ENCODE measurements around the gene PRPF19.

PRPF19 gene

DNA sequence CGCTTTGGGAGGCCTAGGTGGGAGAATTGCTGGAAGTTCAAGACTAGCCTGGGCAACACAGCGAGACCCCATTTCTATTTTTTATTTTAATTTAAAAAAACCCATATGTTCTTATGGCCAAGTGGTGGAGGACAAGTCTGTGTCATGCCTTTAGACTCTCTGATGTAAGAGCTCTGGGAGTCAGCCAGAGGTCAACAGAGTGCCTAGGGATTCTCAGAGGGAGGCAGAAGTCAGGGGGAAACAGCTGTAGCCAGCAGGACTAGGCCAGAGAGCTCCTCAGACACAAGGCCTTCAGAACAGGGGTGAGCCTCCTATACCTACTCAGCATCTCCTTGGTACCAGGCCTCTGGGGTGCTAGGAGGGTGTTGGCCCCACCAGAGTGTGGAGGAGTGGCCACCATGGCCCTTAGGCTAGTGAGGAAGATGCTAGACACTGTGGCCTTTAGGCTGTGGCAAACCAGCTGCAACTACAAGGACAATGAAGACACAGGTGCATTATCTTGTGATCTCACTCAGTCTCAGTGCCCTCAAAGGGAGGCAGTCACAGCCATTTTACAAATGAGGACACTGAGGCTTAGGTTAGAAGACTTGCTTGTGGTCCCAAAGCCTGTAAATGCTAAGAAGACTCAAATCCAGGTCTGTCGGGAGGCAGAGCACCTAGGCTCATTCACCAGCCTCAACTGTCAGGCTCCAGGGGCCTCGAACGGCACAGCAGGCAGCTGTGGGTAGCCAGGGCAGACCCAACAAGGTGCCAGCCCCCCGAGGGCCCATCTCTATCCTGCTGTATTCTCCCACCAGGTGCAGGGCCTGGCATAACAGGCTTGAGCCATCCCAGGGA is 34.0 kb downstream of the PRPF19 start:
- DNase-seq, result no peak

DNA sequence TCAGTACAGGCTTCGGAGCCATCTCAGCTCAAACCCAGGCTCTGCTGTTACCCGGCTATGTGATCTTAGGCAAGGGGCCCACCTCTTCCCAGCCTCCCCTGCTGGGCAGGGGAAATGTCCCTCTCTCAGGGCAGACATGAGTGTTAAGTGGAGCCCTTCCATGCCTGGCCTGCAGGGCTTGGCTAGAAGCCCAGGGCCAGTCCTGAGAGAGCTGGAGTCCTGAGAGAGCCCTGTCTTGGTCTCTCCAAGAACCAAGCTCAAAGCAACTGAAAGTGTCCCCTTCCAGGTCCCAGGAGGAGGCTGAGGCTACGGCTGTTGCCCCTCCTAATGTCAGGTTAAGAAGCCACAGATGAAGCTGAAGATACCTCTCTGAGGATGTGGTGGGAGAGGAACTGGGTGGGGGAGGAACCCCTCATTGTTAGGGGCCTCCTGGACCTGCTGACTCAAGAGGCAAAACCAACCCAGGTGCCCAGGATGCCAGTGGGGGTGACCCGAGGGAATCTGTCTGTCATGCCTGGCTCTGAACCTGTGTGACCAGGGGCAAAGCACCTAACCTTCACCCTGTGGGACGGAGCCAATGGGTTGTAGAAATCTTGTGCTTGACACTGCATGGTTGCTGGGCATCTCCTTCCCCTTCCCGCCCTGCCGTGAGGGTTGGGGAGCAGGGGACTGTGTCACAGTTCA is 34.9 kb downstream of the PRPF19 start:
- DNase-seq, result no peak

DNA sequence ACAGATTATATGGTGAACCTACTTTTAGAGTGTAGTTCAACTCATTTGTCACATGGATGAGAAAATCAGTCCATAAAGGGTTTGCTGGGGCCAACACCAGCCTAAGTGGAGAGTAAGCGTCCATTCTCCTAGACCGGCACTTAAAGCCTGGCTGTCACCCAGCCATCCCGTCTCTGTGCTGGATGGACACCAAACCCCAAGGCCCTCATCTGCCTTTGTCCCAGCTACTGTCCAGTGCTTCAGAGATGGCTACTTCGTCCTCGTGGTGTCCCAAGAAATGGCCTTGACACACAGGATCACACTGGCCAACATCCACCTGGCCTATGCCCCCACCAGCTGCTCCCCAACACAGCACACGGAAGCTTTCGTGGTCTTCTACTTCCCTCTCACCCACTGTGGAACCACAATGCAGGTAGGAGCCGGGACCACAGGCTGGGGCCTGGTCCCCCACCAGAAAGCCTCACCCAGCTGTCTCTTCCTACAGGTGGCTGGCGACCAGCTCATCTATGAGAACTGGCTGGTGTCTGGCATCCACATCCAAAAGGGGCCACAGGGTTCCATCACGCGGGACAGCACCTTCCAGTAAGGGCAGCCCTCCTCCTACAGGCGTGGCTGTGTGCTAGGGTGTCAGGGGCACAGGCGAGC is 35.5 kb downstream of the PRPF19 start:
- no peak for DNase-seq

DNA sequence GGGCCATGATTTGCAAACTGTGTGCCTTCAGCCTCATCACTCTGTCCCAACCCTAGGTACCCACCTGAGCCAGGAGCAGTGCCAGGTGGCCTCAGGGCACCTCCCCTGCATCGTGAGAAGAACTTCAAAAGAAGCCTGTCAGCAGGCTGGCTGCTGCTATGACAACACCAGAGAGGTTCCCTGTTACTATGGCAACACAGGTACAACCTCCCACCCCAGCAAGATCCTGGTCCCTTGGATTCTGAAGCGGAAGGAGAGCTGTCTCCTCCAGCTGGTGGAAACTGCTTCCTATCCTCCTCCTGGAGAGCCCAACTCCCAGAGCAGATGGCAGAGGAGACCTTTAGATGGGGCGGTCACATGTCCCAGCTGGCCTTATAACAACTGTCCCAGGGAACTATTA is 36.1 kb downstream of the PRPF19 start:
- DNase-seq, result no peak

DNA sequence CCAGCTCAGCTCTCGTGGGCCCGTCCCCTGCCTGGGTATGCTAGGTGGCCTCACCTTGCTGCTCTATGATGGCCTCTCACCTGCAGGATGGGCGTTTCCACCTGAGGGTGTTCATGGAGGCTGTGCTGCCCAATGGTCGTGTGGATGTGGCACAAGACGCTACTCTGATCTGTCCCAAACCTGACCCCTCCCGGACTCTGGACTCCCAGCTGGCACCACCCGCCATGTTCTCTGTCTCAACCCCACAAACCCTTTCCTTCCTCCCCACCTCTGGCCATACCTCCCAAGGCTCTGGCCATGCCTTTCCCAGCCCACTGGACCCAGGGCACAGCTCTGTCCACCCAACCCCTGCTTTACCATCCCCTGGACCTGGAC is 36.9 kb downstream of the PRPF19 start:
- no peak for DNase-seq

DNA sequence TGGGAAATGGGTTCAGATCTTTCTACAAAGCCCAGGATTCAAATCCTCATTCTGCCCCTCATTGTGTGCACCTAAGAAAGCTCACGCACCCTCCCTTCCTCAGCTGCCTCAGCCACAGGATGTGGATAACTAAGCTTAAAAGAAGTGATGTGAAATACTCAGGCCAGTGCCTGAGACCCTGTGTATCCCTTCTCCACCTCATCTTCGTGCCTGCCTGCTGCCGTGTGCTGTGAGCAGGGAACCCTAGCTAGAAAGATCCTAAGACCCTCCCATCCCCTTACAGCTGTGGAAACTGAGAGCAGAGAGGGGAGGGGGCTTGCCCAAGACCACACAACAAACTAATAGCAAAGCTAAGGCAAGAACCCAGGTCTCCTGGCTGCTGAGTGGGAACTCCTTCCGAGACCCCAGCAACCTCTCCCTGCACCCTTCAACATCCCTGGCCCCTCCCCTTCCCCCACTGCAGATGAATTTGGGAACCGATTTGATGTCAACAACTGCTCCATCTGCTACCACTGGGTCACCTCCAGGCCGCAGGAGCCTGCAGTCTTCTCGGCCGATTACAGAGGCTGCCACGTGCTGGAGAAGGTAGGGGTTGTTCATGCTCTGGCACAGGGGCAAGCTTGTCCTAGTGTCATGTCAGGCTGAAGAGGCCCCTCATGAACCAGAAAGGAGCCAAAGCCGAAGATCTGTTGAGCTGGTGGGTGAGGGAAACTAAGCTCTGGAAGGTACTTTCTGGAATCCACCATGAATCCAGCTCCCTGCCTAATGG is 37.5 kb downstream of the PRPF19 start:
- DNase-seq, result no peak

DNA sequence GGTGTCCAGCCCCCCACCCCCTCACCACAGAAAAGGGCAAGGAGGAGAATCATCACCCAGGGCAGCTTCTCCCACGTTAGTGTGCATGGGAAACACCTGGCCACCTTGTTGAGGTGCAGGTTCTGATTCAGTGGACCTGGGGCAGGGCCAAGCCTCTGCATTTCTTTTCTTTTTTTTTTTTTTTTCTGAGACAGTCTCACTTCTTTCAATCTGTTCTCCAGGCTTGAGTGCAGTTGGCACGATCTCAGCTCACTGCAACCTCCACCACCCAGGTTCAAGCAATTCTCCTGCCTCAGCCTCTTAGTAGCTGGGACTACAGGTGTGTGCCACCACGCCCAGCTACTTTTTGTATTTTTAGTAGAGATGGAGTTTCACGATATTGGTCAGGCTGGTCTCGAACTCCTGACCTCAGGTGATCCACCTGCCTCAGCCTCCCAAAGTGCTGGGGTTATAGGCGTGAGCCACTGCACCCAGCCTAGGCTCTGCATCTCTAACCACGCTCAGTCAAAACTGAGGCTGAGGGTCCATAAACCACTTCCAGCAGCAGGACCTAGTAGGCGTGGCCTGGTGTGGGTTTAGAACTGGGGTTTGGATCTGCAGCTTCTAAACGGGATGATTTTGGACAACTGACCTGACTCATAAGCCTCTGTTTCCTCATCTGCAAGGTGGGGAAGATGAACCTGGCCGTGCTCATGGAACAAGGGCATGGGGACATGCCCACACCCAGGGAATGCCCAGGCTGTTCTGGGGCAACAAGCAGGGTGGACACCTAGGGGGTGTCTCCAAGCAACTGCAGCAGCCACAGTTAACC is 38.3 kb downstream of the PRPF19 start:
- no peak for DNase-seq

DNA sequence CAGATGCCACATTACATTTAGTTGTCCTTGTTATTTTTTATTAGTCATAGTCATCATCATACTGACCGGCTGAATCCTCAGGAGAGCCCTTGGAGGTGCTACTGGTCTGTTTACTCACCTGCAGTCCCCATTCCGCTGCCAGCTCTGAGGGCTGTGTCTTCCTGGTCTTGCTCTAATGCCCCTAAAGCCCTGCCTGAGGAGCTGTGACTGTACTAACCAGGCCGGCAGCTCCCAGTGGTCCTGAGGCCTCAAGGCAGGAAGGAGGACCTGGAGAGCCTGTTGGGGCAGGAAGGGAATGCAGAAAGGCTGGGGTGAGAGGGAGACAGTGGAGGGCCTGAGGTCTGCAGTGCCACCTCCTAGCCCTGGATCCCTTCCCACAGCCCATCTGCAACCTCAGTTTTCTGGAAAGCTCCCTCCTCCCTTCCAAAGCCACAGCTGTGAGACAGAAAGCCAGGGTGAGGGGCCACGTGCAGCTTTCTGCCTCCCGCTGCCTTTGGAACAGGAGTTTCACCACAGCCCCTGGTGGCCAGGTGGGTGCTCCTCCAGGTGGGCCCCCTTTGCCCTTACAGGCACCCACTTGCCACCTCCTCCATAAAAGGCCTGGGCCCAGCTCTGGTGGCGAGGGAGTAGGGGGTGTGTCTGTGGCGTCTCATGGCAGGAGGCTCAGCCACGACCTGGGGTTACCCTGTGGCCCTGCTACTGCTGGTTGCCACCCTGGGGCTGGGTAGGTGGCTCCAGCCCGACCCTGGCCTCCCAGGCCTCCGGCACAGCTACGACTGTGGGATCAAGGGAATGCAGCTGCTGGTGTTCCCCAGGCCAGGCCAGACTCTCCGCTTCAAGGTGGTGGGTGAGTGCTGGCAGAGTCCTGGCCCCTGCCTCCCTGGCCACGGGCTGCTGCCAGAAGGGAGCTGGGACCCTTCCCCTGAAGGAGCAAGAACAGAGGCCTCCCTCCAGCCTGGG is 39.2 kb downstream of the PRPF19 start, which contains the start of gene ZP1:
TSS of gene ZP1 (plus strand) at position 632 of the 960 bp plus-strand sequence. CDS start at position 652, 20 bp downstream.
- DNase-seq, result peak; percentile 41

DNA sequence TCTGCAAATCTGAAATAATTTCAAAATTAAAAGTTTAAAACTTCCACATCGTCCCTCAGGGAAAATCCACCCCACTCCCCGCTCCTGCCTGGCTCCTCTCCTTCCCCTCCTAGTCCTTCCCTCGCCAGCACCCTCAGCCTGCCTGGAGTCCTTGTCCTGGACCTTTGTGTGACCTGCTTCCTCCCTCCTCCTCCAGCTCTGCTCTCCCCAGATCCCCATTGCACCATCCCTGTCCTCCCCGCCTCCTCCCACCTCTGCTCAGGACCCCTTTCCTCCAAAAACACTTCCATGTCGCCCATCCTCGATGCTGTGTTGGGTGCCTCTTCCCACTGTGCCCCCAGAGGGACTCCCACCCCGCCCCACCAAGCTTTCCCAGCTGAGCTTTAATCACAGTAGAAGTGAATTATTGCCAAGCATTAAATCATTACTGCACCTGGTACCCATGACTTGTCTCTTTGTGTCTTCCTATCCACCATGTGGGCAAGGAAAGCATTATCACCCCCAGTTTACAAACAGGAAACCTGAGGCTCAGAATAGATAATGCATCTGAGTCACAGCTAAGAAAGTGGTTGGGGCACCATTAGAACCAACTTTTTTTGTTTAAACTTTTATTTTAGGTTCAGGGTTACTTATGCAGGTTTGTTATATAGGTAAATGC is 41.4 kb downstream of the PRPF19 start:
- DNase-seq, result no peak

DNA sequence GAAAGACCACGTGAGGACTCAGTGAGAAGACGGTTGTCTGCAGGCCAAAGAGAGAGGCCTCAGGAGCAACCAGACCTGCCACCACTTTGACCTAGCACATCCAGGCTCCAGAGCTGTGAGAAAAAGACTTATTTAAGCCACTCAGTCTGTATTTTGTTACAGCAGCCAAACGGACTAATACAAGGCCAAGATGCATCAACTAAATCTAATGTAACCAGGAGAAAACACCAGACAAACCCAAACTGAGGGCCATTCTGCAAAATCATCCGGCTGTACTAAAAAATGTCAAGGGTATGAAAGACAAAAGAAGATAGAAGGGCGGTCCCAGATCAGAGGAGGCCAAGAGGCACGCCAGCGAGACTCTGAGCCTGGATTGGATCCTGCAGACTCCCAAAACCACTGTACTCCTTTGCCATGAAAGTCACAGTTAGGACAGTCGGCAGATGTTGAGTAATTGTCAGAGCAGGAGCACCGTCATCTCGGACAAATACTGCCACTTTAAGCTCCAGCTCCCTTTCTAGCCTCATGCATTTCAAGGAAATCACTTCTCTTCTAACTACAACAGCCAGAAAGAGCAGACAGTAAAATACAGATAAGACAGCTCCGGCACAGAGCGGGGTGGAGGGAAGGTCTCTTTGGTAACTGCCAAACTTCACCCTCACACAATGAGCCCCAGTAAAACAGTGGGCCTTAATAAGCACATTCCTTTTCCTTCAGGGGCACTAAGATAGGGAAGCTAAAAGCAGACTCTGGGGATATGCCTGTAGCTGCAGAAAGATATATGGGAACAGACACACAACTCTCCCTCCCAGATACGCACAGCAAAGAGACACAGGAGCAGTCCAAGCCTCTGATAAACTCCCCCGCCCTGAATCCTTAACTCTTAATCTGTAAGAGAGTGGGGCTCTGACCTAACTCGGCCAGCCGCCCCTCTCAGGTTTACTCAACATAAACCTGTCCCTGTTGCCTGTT is 42.5 kb downstream of the PRPF19 start:
- DNase-seq, result no peak

DNA sequence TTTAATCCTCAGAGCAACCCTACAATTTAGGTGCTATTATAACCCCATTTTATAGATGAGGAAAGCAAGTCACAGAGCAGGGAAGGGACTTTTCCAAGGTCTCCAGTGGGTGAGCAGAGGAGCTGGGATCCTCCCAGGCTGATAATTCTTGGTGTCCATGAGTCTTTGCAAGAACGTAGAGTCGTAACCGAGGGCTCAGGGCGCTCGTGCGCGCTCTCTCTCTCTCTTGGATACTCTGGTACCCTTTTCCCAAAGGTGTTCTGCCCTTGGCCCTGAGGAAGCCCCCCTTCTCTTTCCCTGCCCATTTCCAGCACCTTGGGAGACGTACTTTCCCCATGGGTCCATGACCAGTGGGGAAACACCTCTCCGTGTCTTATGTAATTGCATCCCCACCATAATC is 44.2 kb downstream of the PRPF19 start:
- no peak for DNase-seq

DNA sequence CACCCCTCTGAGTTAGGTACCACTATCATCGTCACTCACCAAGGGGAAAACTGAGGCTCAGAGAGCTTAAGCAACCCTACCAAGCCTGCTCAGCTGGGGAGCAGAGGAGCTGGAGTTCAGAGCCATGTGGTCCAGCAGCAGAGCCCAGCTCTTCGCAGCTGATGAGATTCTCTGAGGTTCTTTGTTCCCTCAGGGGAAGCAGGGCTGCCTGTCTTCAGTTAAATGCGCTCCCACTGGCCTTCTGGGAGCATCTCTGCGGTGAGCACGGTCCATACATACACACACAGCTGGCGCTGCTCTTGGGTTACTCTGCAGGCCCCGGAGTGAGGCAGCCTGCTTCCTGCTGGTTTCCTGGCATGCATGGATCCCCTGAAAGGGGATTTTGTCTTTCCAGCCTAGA is 45.4 kb downstream of the PRPF19 start:
- DNase-seq, result no peak

DNA sequence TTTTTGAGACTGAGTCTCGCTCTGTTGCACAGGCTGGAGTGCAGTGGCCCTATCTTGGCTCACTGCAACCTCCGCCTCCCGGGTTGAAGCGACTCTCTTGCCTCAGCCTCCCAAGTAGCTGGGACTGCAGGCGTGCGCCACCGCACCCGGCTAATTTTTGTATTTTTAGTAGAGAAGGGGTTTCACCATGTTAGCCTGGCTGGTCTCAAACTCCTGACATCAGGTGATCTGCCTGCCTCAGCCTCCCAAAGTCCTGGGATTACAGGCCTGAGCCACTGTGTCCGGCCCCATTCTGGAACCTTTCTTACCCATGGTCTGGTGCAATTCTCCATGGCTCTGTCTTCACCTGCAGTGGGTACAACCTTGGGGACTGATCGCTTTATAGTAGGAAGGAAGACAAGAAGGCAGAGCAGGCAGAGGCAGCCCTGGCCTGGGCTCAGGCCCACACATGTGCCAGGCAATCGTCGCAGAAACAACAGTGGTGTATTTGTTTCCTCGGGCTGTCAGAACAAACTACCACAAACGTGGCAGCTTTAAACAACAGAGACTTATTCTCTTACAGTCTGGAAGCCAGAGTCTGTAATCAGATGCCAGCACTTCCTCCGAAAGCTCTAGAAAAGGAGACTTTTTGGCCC is 46.7 kb downstream of the PRPF19 start:
- DNase-seq, result no peak

DNA sequence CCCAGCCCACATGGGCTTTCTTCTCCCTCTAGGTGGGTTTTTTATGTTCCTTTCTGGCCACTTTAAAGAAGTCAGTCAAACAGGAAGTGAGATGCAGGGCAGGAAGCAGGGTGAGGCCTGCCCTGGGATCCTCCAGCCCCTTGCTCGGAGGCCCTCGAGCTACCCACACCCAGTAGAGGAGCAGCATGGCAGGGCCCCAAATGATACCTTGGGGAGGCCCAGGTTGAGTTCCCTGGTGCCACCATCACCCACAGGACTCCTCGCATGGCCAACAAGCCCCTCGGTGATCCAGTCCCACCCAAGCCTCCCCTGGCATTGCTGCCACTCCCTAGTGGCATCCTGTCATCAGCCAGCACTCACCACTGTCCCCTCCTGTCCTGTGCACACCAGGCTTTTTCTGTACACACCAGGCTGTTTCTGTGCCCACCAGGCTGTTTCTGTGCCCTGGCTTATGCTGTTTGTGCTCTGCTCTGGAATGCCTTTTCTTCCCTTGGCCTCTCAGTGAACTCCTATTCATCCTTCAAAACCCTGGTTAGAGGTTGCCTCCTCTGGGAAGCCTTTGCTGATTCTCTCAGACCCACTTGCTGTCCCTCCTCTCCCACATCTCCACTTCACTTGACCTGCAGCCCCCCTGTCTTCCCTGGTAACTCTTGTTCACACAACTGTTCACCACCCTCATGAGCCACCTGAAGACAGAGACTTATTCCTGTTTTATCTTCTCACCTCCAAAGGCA is 47.5 kb downstream of the PRPF19 start:
- DNase-seq, result no peak

DNA sequence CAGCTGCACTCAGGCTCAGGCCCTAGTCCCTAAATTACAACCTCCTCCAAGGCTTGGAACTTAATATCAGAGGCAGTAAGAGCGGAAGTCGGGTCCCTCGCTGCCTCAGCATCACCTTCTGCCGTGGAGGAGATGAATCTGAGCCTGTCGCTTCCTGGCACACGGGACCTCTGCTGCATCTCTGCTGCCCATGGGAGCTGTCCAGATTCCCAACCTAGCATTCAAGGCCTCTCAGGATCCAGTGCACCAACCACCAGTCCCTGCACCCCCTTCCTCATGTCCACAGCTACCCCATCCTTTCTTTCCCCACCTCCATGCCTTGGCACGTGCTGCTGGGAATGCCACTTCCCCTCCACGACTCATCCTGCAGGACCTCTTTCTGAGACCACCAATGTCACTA is 48.1 kb downstream of the PRPF19 start:
- DNase-seq, result no peak

DNA sequence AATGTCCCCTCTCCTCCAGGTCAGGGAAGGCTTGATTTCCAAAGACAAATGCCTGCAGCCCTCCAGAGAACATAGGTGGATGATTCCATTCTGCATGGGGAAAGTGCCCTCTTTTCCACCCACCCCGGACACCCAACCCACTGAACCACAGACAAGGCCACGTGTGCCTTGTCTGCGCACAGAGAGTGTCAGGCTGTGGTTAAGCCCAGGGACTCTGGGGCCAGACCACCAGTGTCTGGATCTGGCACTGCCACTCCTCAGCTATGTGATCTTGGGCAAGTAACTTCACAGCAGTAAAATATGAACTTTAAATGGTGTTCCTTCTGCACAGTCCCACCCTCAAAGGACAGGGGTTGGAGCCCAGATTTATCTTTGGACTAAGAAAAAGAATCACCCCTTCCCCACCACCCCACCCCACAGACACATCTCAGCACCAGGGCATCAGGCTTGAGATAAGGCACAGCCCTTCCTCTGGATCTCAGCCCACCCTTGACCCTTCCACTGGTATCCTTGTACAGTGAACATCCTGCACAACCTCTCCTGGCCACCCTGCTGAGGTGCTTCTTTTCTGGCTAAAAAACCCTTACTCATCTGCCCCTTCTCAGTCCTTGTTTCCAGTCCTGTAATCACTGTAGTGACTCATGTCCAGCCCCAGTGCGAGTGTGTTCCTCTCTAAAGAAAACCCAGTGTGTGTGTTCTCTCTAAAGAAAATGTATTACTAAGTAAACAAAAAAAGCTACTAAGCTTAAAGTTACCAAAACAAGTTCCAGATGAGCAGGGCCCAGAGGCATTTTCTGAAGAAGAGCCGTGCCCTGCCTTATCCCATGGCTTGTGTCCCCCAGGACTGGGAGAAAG is 48.8 kb downstream of the PRPF19 start:
- no peak for DNase-seq
